ENCODE measurements around the gene BTBD8. TPM values are rescaled to one million over a fixed set of nuclear protein-coding genes. Genes with fewer than 3 reads are reported as not detected.

The BTBD8 gene
- total RNA-seq, 1 experiment from 2014 or later, result 3.4 TPM

- no peak for DNase-seq (ENCODE audit: low spot score)
Observed at GRCh38 chr1:92091625-92092024, 11.5 kb downstream of the BTBD8 start.

GRCh38 chr1:92094090-92094489 lies 13.9 kb downstream of the BTBD8 start:
- no peak for DNase-seq (ENCODE audit: low spot score)

GRCh38 chr1:92094595-92094994 lies 14.4 kb downstream of the BTBD8 start:
- no peak for DNase-seq (ENCODE audit: low spot score)

- DNase-seq (ENCODE audit: low spot score), result no peak
Observed at GRCh38 chr1:92095874-92096273, 15.7 kb downstream of the BTBD8 start.

- no peak for DNase-seq (ENCODE audit: low spot score)
Observed at GRCh38 chr1:92096317-92096716, 16.2 kb downstream of the BTBD8 start.

GRCh38 chr1:92105546-92106081 lies 25.5 kb downstream of the BTBD8 start:
- DNase-seq (ENCODE audit: low spot score), result no peak

- DNase-seq (ENCODE audit: low spot score), result no peak
Observed at GRCh38 chr1:92108631-92109030, 28.5 kb downstream of the BTBD8 start.

GRCh38 chr1:92117526-92117925 lies 37.4 kb downstream of the BTBD8 start:
- DNase-seq (ENCODE audit: low spot score), result no peak

GRCh38 chr1:92118826-92119225 lies 38.7 kb downstream of the BTBD8 start:
- peak; percentile 1 for DNase-seq (ENCODE audit: low spot score)

DNA sequence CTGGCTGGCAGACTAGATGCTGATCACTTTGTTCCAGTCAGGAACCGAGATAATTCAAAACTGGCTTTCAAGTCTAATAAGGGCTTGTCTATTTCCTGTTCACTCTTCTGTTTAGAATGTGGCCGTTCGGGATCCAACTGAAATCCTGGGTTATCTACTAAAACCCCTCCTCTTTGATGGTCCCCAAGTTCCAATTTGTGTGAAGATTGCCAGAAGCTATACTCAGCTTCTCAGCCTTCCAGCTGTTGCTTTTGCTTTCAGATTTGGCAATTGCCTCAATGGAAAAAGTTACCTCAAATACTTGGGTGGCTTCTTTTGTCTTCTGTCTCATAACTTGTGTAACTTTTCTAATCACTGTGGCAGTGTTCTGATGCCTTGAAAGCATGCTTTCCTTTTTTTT lies 43.7 kb downstream of the BTBD8 start:
- no peak for DNase-seq (ENCODE audit: low spot score)

- no peak for DNase-seq (ENCODE audit: low spot score)
Observed at GRCh38 chr1:92125204-92125603, 45.1 kb downstream of the BTBD8 start.

GRCh38 chr1:92126088-92126487 lies 45.9 kb downstream of the BTBD8 start:
- no peak for DNase-seq (ENCODE audit: low spot score)

- no peak for DNase-seq (ENCODE audit: low spot score)
Observed at GRCh38 chr1:92134331-92134730, 54.2 kb downstream of the BTBD8 start.

- DNase-seq (ENCODE audit: low spot score), result no peak
Observed at GRCh38 chr1:92136341-92136740, 56.2 kb downstream of the BTBD8 start.

DNA sequence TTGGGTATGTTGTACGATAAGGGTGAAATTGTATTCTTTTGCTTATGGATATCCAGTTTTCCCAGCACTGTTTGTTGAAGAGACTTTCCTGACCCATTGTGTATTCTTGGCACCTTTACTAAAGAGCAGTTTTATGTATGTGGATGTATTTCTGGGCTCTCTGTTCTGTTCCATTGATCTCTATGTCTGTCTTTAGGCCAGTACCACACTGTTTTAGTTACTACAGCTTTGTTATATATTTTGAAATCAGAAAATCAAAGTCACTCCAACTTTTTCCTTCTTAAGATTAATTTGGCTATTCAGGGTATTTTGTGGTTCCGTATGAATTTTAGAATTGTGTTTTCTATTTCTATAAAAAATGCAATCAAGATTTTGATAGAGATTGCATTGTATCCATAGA lies 74.8 kb downstream of the BTBD8 start:
- DNase-seq (ENCODE audit: low spot score), result no peak

GRCh38 chr1:92159593-92159992 lies 79.4 kb downstream of the BTBD8 start:
- DNase-seq (ENCODE audit: low spot score), result no peak

- no peak for DNase-seq (ENCODE audit: low spot score)
Observed at GRCh38 chr1:92165389-92165788, 85.2 kb downstream of the BTBD8 start.

DNA sequence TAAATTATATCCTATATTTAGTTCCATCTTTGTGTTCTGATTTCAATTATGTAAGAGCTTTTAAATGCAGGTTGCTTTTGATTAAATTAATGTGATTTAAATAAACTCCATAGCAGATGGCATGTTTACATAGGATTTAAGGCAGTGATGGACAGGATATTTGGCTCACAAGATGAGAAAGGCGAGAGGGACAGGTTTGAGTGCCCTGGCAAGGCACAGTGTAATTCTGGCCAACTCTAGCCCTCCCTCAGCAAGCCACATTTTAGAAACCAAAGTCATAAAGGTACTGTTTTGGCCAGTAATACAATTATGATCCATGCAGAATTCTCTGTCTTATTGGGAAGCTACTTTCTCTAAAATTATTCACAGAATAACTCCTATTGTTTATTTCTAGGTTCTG lies 87.0 kb downstream of the BTBD8 start:
- DNase-seq (ENCODE audit: low spot score), result no peak

GRCh38 chr1:92168657-92169056 lies 88.5 kb downstream of the BTBD8 start:
- DNase-seq (ENCODE audit: low spot score), result no peak

DNA sequence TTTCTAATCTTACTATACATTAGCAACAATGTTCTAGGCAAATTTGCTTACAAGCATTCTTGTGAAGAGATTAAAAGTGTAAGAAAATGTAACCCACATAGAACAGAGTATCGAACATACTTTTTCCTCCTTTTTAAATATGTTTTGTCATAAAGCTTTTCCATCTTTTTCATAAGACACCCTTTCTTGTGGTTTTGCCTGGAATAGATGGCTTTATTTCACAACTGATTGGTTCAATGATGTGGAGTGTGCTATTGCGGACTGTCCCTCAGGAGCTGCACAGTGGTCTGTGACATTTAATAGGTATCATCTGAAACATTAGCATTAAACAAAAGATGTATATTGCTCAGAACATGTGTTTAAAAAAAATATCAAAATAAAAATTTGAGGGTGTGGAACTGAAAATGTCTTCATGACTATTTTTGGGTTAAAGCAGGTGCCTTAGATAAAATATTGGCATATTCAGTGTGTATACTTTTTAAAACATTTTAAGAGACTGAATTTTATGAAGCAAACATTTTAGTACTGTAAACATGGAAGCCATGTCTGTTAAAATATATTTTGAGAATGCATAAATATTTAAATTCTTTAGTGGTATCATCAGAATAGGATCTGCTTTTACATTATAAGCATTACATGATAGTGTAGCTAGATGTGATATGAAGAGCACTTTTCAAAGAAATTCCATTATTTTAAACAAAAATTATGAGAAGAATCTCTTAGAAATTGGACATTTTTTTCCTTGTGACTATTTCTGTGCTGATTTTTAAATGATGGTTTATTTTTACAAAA lies 89.3 kb downstream of the BTBD8 start:
- DNase-seq (ENCODE audit: low spot score), result no peak

DNA sequence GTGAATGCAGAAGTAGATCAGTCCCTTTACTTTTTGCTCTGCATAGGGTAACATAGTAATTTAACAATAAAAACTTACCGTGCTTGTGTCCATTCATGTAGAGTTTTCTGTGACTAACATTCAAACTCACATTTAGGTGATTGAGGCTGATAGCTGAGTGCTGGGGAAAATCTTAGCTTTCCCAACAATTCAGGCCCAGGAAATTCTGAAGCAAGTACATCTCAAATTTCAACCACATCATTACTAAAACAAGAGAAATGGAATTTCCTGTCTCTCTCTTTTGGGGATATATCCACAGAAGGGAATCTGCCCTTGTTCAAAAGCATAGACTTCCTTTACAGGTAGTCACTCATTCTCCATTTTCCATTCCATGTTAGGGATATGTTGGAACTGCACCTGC lies 104.5 kb downstream of the BTBD8 start:
- DNase-seq (ENCODE audit: low spot score), result peak; percentile 16

DNA sequence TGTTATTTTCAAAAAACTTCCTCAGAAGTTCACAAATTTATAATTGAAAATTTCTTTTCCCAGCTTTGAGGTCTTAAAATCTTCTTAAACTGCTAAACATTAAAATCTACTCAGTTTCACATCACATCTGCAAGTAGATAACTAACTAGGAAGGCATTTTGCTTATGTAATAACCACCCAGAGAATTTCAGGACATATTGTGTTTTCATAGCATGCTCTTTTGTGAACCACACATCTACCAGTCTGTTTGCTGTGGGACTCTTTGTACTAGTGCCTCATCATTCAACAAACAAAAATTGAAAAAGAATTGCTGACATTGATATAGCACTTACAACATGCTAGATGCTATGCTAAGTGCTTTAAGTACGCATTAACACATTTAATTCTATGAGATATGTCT lies 105.9 kb downstream of the BTBD8 start:
- DNase-seq (ENCODE audit: low spot score), result no peak

DNA sequence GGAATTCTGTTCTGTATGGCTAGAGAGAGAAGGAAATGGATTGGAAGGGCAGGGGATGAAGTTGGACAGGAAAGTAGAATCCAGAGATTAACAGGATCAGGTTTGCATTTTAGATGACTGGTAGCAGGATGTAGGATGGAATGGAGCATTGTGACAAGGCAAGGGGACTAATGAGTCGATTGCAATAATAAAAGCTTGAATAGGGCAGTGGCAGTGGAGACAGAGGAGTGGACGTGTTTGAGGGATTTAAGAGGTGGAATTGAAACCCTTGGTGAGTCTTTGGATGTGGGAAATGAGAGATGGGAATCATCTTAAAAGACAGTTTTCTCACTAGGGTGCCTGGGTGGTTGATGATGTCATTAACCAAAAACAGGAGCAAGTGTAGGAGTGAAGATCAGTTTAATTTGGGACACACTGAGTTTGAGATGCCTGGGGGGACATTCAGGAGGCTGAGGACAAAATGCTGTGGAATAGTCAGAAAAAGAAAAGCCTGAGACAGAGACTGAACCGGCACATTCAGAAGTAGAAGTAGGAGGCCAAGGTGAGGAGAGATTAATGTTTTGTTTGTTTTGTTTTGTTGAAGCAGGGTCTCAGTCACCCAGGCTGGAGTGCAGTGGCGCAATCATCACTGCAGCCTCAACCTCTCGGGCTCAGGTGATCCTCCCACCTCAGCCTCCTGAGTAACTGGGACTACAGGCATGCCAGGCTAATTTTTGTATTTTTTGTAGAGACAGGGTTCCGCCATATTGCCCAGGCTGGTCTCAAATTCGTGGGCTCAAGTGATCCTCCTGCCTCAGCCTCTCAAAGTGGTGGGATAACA lies 108.5 kb downstream of the BTBD8 start:
- DNase-seq (ENCODE audit: low spot score), result no peak
